ENCODE measurements around the gene MNAT1.

MNAT1 gene

GRCh38 chr14:60986500-60986899 is 251.9 kb downstream of the MNAT1 start:
- TF ChIP-seq TEAD4 (IDR thresholded peaks at IDR 0.05) (no peak), YY1 (IDR thresholded peaks at IDR 0.05; ENCODE audit: low read depth) (no peak), ZBTB7A (IDR thresholded peaks at IDR 0.05; ENCODE audit: low read depth) (no peak), TCF12 (IDR thresholded peaks at IDR 0.05; ENCODE audit: low read depth) (no peak), FOXM1 (IDR thresholded peaks at IDR 0.05; ENCODE audit: borderline replicate concordance, low read depth) (no peak), CEBPB (IDR thresholded peaks at IDR 0.05) (no peak), USF1 (IDR thresholded peaks at IDR 0.05) (no peak), TAF1 (IDR thresholded peaks at IDR 0.05; ENCODE audit: low read depth) (no peak), EGR1 (IDR thresholded peaks at IDR 0.05) (no peak), NFIC (IDR thresholded peaks at IDR 0.05) (no peak)
- TF ChIP-seq, protein P1, sequence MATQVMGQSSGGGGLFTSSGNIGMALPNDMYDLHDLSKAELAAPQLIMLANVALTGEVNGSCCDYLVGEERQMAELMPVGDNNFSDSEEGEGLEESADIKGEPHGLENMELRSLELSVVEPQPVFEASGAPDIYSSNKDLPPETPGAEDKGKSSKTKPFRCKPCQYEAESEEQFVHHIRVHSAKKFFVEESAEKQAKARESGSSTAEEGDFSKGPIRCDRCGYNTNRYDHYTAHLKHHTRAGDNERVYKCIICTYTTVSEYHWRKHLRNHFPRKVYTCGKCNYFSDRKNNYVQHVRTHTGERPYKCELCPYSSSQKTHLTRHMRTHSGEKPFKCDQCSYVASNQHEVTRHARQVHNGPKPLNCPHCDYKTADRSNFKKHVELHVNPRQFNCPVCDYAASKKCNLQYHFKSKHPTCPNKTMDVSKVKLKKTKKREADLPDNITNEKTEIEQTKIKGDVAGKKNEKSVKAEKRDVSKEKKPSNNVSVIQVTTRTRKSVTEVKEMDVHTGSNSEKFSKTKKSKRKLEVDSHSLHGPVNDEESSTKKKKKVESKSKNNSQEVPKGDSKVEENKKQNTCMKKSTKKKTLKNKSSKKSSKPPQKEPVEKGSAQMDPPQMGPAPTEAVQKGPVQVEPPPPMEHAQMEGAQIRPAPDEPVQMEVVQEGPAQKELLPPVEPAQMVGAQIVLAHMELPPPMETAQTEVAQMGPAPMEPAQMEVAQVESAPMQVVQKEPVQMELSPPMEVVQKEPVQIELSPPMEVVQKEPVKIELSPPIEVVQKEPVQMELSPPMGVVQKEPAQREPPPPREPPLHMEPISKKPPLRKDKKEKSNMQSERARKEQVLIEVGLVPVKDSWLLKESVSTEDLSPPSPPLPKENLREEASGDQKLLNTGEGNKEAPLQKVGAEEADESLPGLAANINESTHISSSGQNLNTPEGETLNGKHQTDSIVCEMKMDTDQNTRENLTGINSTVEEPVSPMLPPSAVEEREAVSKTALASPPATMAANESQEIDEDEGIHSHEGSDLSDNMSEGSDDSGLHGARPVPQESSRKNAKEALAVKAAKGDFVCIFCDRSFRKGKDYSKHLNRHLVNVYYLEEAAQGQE (IDR thresholded peaks at IDR 0.05; ENCODE audit: low read depth): no peak

DNA sequence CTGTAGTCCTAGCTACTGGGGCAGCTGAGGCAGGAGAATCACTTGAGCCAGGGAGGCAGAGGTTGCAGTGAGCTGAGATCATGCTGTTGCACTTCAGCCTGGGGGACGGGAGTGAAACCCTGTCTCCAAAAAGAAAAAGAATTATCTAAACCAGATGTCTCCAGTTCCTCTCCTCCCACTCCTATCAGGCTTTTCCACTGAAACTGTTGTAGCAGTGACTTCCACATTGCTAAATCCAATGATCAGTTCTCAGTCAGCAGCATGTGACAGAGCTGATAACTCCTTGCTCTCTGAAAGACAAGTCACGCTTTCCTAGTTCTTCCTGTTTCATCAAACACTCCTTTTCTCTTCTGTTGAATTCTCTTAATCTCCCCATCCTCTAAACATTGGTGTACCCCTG is 255.0 kb downstream of the MNAT1 start:
- TF ChIP-seq CREB1 (IDR thresholded peaks at IDR 0.05; ENCODE audit: low read depth): no peak
- TF ChIP-seq, protein P1 (IDR thresholded peaks at IDR 0.05; ENCODE audit: low read depth): no peak

GRCh38 chr14:60998617-60999016 is 264.1 kb downstream of the MNAT1 start:
- TF ChIP-seq CREB1 (IDR thresholded peaks at IDR 0.05; ENCODE audit: low read depth) (no peak), FOXM1 (IDR thresholded peaks at IDR 0.05; ENCODE audit: borderline replicate concordance, low read depth) (no peak), TEAD4 (IDR thresholded peaks at IDR 0.05) (no peak), EGR1 (IDR thresholded peaks at IDR 0.05) (no peak), TAF1 (IDR thresholded peaks at IDR 0.05; ENCODE audit: low read depth) (no peak), USF1 (IDR thresholded peaks at IDR 0.05) (no peak), TCF12 (IDR thresholded peaks at IDR 0.05; ENCODE audit: low read depth) (no peak), MAX (IDR thresholded peaks at IDR 0.05) (no peak), NFIC (IDR thresholded peaks at IDR 0.05) (no peak)
- TF ChIP-seq, protein P1 (IDR thresholded peaks at IDR 0.05; ENCODE audit: low read depth): no peak

DNA sequence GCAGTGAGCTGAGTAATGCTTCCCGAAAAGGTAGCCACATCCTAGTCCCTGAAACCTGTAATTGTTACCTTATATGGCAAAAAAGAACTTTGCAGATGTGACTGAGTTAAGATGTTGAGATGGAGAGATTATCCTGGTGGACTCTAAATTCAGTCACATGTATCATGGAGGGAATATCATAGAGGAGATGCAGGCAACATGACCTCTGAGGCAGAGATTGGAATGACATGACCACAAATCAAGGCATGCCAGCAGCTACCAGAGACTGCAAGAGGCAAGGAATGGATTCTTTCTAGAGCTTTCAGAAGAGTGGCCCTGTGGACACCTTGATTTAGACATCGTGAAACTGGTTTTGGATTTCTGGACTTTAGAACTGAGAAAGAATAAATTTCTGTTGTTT is 265.0 kb downstream of the MNAT1 start:
- TF ChIP-seq EP300 (IDR thresholded peaks at IDR 0.05; ENCODE audit: borderline replicate concordance): no peak
- TF ChIP-seq RAD21 (IDR thresholded peaks at IDR 0.05; ENCODE audit: low read depth): no peak
- no peak for TF ChIP-seq TEAD4 (IDR thresholded peaks at IDR 0.05)
- TF ChIP-seq TAF1 (IDR thresholded peaks at IDR 0.05; ENCODE audit: low read depth): no peak
- no peak for TF ChIP-seq ZBTB7A (IDR thresholded peaks at IDR 0.05; ENCODE audit: low read depth)
- no peak for TF ChIP-seq TCF12 (IDR thresholded peaks at IDR 0.05; ENCODE audit: low read depth)
- no peak for TF ChIP-seq FOXM1 (IDR thresholded peaks at IDR 0.05; ENCODE audit: borderline replicate concordance, low read depth)
- TF ChIP-seq MAX (IDR thresholded peaks at IDR 0.05): no peak
- TF ChIP-seq USF1 (IDR thresholded peaks at IDR 0.05): no peak
- TF ChIP-seq, protein P1 (IDR thresholded peaks at IDR 0.05; ENCODE audit: low read depth): no peak
- TF ChIP-seq YY1 (IDR thresholded peaks at IDR 0.05; ENCODE audit: low read depth): no peak
- no peak for TF ChIP-seq CEBPB (IDR thresholded peaks at IDR 0.05)
- TF ChIP-seq CREB1 (IDR thresholded peaks at IDR 0.05; ENCODE audit: low read depth): no peak
- no peak for TF ChIP-seq NFIC (IDR thresholded peaks at IDR 0.05)
- TF ChIP-seq EGR1 (IDR thresholded peaks at IDR 0.05): no peak
